ENCODE results near the gene BRIX1. TPM values are rescaled to one million over a fixed set of nuclear protein-coding genes. Genes with fewer than 3 reads are reported as not detected.

The BRIX1 gene
- total and polyA plus RNA-seq, 2 of the 4 experiments (the other 2 are of a cell fraction) = 15.1 to 26.1 TPM

- Histone ChIP-seq H2BK15ac (ENCODE audit: low read depth, low read length) (no peak overlapping the region), H3K79me1 (ENCODE audit: low read depth in 1 of 2, low read length in 2 of 2) (no peaks in the 10 kb centered on the region), H3K4me3 (ENCODE audit: insufficient read depth, low read depth, low read length) (no peak overlapping the region), H3K27ac (ENCODE audit: insufficient read depth, low read length) (no peak overlapping the region), H3K27me3 (ENCODE audit: control insufficient read depth, insufficient read depth, low read length) (no peaks in the 10 kb centered on the region), H3K36me3 (ENCODE audit: control insufficient read depth, insufficient read depth, low read length) (peaks cover 9% of the 10 kb centered on the region; the same call in 1 of the 2 replicates), H3K23ac (ENCODE audit: low read depth, low read length) (no peak overlapping the region), H4K20me1 (ENCODE audit: insufficient read depth, low read length) (no peaks in the 10 kb centered on the region), H3K9me1 (ENCODE audit: insufficient read depth, low read length) (no peaks in the 10 kb centered on the region), H3K9me3 (ENCODE audit: control insufficient read depth, insufficient read depth, low read length) (no peaks in the 10 kb centered on the region), H4K5ac (ENCODE audit: low read depth, low read length) (no peak overlapping the region), H2AK5ac (ENCODE audit: low read depth, low read length) (no peak overlapping the region), H3K4ac (ENCODE audit: low read depth, low read length) (no peak overlapping the region), H4K91ac (ENCODE audit: insufficient read depth, low read depth, low read length) (no peak overlapping the region), H4K8ac (ENCODE audit: low read depth in 2 of 2, low read length in 2 of 2) (no peak overlapping the region), H3K4me2 (ENCODE audit: low read depth, low read length) (no peak overlapping the region), H3K4me1 (ENCODE audit: control insufficient read depth, insufficient read depth, low read length) (no peaks in the 10 kb centered on the region), H2AK9ac (replicated peaks; ENCODE audit: low read depth, low read length, poor library complexity) (no peak overlapping the region), H2BK120ac (ENCODE audit: low read depth, low read length) (no peak overlapping the region), H3K18ac (ENCODE audit: low read depth, low read length) (no peak overlapping the region), H2AFZ (replicated peaks; ENCODE audit: low read length, poor library complexity) (no peak overlapping the region), H3K56ac (ENCODE audit: extremely low read depth, insufficient read depth, low read length) (no peak overlapping the region), H3K14ac (replicated peaks; ENCODE audit: low read depth, low read length) (no peak overlapping the region), H2BK5ac (ENCODE audit: low read depth, low read length, poor library complexity, severe bottlenecking) (no peak overlapping the region), H3K9ac (ENCODE audit: low read depth, low read length) (no peak overlapping the region), H2BK20ac (ENCODE audit: low read depth, low read length) (no peak overlapping the region)
- TF ChIP-seq BHLHE40 (IDR thresholded peaks at IDR 0.05; ENCODE audit: low read depth, low read length) (no peak), RFX5 (IDR thresholded peaks at IDR 0.05; ENCODE audit: low read depth, low read length) (no peak), FOS (IDR thresholded peaks at IDR 0.05; ENCODE audit: low read depth, low read length) (no peak), MAZ (IDR thresholded peaks at IDR 0.05; ENCODE audit: borderline replicate concordance, low read depth, low read length) (no peak), RAD21 (IDR thresholded peaks at IDR 0.05; ENCODE audit: low read length) (no peak), CHD1 (IDR thresholded peaks at IDR 0.05; ENCODE audit: low read depth, low read length) (no peak), ELK1 (IDR thresholded peaks at IDR 0.05; ENCODE audit: borderline replicate concordance, low read depth, low read length) (no peak), SMC3 (IDR thresholded peaks at IDR 0.05; ENCODE audit: low read depth, low read length) (no peak), USF2 (IDR thresholded peaks at IDR 0.05; ENCODE audit: low read depth, low read length) (no peak), CEBPB (IDR thresholded peaks at IDR 0.05; ENCODE audit: low read depth, low read length) (no peak), CTCF (conservative IDR thresholded peaks at IDR 0.05; ENCODE audit: low read depth, low read length) (no peak), RCOR1 (IDR thresholded peaks at IDR 0.05; ENCODE audit: insufficient replicate concordance, low read length) (no peak), MAFK (IDR thresholded peaks at IDR 0.05; ENCODE audit: low read depth, low read length) (no peak), POLR2A (IDR thresholded peaks at IDR 0.05; ENCODE audit: low read depth, low read length) (no peak)
- DNase-seq (no peak), ATAC-seq (ENCODE audit: low read depth) (no peak)
- POLR2A ChIA-PET (ENCODE audit: unreplicated experiment) = interaction anchor here (0.6 kb wide), 1 partner anchor 374 kb away, joined by 3 read pairs; no protein-coding TSS in a partner anchor
- CTCF ChIA-PET = interaction anchor here (0.7 to 1.6 kb wide), 9 partner anchors 17 to 422 kb away, joined by 3 to 13 read pairs (median 3); no protein-coding TSS in a partner anchor
- dilution Hi-C loops (cut with HindIII; ENCODE audit: low sequenced_read_pairs, unreplicated experiment) = no loop called here
- no TSS peak for BruUV-seq (replicated peaks)
- in situ Hi-C loops (cut with MboI; ENCODE audit: low sequenced_read_pairs) = loop anchor here (25.0 kb wide), 1 partner anchor 910 kb away; the partner anchor contains the start of gene SLC45A2
- intact Hi-C loops (cut with micrococcal nuclease) = loop anchor here (1.0 to 5.0 kb wide), 5 partner anchors 55 to 423 kb away; no protein-coding TSS in a partner anchor
These were observed 17.9 kb upstream of the BRIX1 start for GRCh38 chr5:34897646-34898045.
